RWPE1 (cell line): ENCODE measurements around the gene G6PC1.
"Not testable (repeated sequence)": the region's sequence is repeated elsewhere in the genome, so short reads cannot be mapped to it uniquely, and the experiment has no call there.

Experiments used
- CTCF ChIA-PET: fragments of 350-600 bp; sonication (Branson Sonifier 250); formaldehyde crosslinking; extraction: SDS; loops from one replicate; lab custom pipeline; 2021; lab: Yijun Ruan, JAX
- POLR2A ChIA-PET: fragments of 400-600 bp; formaldehyde crosslinking; extraction: SDS; loops from one replicate; lab custom pipeline; 2020; ENCODE audit warnings: antibody characterized with exemption; ENCODE audit not compliant: low non-redundant PET; lab: Yijun Ruan, JAX
- DNase-seq: peaks from one replicate; pipeline ENCODE4 v3.0.0; 2012; ENCODE audit warnings: low spot score
- H3K27ac ChIP-seq: fragments of 450-650 bp; 2 replicates; pipeline ENCODE4 v1.5.1; 2017
- TF ChIP-seq, protein P1 (sequence below): fragments of 450-650 bp; conservative IDR thresholded peaks from 2 replicates; pipeline ENCODE4 v1.5.1; 2017; ENCODE audit warnings: low read depth, mild to moderate bottlenecking

Gene G6PC1

DNA sequence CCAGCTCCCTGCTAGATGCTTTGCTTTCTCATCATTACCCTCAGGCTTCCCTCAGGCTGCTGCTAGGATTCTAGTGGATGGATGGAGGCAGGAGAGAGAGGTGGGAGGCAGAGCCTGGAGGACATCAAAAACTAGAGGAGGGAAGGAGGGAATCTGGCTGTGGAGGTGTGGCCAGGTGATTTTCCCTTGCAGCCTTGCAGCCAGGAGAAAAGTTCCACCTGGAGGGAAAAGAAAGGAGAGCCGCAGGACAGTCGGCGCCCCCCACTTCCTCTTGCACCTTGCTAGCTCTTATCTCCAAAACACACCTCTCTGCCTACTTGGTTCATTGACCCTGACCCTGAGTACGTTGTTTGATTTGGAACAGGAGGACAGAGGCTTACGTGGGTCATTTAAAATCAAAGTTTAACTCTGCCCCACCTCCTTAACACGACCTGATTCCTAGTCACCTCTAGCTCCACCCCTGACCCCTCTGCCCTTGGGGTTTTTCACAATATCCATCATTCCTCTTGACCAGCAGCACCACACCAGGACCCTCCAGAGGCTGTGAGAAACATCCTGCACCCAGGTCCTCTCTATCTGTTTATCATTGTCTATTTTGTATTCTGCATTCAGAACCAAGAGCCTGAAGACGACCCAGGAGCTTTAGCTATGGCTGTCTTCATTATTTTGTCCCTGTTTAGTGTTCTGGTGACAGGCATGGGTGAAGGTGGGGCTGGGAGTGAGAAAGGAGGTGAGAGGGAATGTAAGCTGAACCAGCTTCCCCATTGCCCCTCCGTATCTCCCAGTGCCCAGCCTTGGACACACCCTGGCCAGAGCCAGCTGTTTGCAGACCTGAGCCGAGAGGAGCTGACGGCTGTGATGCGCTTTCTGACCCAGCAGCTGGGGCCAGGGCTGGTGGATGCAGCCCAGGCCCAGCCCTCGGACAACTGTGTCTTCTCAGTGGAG lies 33.7 kb upstream of the G6PC1 start:
- POLR2A ChIA-PET = no interaction called here
- TF ChIP-seq, protein P1, sequence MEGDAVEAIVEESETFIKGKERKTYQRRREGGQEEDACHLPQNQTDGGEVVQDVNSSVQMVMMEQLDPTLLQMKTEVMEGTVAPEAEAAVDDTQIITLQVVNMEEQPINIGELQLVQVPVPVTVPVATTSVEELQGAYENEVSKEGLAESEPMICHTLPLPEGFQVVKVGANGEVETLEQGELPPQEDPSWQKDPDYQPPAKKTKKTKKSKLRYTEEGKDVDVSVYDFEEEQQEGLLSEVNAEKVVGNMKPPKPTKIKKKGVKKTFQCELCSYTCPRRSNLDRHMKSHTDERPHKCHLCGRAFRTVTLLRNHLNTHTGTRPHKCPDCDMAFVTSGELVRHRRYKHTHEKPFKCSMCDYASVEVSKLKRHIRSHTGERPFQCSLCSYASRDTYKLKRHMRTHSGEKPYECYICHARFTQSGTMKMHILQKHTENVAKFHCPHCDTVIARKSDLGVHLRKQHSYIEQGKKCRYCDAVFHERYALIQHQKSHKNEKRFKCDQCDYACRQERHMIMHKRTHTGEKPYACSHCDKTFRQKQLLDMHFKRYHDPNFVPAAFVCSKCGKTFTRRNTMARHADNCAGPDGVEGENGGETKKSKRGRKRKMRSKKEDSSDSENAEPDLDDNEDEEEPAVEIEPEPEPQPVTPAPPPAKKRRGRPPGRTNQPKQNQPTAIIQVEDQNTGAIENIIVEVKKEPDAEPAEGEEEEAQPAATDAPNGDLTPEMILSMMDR = no peak
- no peak overlapping the region for H3K27ac ChIP-seq
- no peak for DNase-seq
- CTCF ChIA-PET = interaction anchor here (0.7 kb wide), 1 partner anchor 104 kb away, joined by 3 read pairs; no protein-coding TSS in a partner anchor

DNA sequence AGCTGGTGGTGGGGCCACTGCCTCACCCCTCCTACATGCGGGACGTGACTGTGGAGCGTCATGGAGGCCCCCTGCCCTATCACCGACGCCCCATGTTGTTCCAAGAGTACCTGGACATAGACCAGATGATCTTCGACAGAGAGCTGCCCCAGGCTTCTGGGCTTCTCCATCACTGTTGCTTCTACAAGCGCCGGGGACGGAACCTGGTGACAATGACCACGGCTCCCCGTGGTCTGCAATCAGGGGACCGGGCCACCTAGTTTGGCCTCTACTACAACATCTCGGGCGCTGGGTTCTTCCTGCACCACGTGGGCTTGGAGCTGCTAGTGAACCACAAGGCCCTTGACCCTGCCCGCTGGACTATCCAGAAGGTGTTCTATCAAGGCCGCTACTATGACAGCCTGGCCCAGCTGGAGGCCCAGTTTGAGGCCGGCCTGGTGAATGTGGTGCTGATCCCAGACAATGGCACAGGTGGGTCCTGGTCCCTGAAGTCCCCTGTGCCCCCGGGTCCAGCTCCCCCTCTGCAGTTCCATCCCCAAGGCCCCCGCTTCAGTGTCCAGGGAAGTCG lies 32.8 kb upstream of the G6PC1 start:
- POLR2A ChIA-PET, DNase-seq, CTCF ChIA-PET, H3K27ac ChIP-seq: not testable (repeated sequence)

DNA sequence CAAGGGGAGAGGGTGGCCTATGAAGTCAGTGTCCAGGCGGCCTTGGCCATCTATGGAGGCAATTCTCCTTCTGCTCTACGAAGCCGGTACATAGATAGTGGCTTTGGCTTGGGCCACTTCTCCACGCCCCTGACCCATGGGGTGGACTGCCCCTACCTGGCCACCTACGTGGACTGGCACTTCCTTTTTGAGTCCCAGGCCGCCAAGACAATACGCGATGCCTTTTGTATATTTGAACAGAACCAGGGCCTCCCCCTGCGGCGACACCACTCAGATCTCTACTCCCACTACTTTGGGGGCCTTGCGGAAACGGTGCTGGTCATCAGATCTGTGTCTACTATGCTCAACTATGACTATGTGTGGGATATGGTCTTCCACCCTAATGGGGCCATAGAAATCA lies 32.3 kb upstream of the G6PC1 start:
- POLR2A ChIA-PET = no interaction called here
- CTCF ChIA-PET = no interaction called here
- no peak for DNase-seq
- no peak overlapping the region for H3K27ac ChIP-seq
- TF ChIP-seq, protein P1 = no peak

DNA sequence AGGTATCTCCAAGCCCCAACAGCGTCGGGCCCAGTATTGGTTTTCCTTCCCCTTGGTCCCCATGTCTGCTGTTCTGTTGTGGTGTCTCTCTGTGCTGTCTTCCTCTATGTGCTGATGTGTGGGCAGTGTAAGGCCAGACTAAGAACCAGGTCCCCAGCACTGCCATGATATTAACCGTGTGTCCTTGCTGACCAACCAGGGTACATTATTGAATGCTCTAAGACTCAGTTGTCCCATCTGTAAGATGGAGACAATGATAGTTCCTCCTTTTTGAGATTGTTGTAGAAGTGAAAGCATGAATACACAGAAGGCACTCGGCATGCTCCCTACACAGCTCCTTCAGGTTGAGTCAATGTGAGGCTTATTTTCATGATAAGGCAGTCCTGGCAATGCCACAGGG lies 29.0 kb upstream of the G6PC1 start:
- ChIA-PET POLR2A (no interaction called here), CTCF (no interaction called here)
- no peak for DNase-seq
- TF ChIP-seq, protein P1 = no peak
- no peak overlapping the region for H3K27ac ChIP-seq

DNA sequence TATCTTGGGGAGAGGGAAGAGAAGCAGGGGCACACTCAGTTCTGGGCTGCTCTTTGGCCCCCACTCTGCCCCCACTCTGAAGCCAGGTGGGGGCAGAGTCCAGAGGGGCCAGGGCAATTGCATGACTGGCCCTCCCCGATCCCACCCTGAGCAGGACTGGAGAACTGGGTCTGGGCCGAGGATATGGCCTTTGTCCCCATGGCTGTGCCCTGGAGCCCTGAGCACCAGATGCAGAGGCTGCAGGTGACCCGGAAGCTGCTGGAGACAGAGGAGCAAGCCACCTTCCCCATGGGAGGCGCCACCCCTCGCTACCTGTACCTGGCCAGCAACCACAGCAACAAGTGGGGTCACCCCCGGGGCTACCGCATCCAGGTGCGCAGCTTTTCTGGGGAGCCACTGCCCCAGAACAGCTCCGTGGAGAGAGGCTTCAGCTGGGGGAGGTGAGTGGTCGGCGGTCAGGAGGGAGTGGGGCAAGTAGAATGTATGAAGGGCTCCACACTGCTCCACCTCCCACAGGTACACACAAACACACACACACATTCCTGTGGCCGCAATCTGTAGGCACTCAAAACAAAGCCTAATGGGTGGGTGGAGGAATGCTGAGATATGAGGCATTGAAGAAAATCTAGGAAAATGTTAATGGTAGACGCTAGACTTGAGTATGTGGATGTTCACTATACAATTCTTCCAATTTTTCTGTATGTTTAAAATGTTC lies 28.2 kb upstream of the G6PC1 start:
- ChIA-PET POLR2A (no interaction called here), CTCF (no interaction called here)
- H3K27ac ChIP-seq = no peak overlapping the region
- DNase-seq = no peak
- TF ChIP-seq, protein P1 = no peak

DNA sequence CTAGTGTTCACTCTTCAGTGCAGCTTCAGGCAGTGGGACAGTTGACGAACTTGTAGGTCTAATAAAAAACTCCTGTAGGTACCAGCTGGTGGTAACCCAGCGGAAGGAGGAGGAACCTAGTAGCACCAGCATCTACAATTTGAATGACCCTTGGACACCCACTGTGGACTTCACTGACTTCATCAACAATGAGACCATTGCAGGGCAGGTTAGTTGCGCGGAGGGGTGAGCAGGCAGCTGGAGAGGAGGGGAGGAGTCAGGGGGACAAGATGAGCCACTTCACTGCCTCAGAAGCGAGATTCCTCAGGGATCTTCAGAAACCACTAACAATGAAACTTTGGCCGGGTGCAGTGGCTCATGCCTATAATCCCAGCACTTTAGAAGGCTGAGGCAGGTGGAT lies 27.3 kb upstream of the G6PC1 start:
- no peak overlapping the region for H3K27ac ChIP-seq
- CTCF ChIA-PET = no interaction called here
- no peak for DNase-seq
- POLR2A ChIA-PET = no interaction called here
- TF ChIP-seq, protein P1 = no peak

DNA sequence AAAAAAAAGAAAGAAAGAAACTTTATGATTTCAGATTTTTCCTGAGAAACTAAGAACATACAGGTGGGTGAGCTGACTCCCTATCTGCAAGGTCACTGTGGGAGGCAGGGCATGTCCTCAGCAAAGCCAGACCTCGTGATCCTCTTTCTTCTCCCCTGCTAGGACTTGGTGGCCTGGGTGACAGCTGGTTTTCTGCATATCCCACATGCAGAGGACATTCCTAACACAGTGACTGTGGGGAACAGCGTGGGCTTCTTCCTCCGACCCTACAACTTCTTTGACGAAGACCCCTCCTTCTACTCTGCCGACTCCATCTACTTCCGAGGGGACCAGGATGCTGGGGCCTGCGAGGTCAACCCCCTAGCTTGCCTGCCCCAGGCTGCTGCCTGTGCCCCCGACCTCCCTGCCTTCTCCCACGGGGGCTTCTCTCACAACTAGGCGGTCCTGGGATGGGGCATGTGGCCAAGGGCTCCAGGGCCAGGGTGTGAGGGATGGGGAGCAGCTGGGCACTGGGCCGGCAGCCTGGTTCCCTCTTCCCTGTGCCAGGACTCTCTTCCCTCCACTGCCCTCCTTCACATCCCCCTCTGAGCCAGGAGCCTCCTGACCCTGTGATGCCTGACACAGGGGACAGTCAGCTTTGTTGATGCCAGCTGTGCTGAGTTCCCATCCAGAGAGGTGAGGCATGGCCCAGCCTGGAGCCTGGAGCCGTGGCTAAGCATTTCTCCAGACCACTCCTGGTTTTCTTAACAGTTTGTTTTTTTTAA lies 26.5 kb upstream of the G6PC1 start:
- POLR2A ChIA-PET, DNase-seq, H3K27ac ChIP-seq, CTCF ChIA-PET: not testable (repeated sequence)
